Esophagus muscularis mucosa (tissue), 4 donors: ENCODE results near the gene PRAMEF17.
"Not testable (repeated sequence)": the region's sequence is repeated elsewhere in the genome, so short reads cannot be mapped to it uniquely, and the experiment has no call there.

Experiments
- CTCF ChIP-seq, 3 experiments: fragments of 200-600 bp in 2 of 3; fragments of 450-650 bp in 1 of 3; sonication (generic) in 2 of 3; IDR thresholded peaks; one replicate each; pipeline ENCODE4 v1.5.1; 2017 to 2019; ENCODE audit warnings: antibody characterized with exemption in 3 of 3, mild to moderate bottlenecking in 2 of 3, moderate library complexity in 1 of 3
- EP300 ChIP-seq: sonication (generic); formaldehyde crosslinking; IDR thresholded peaks from one replicate; pipeline ENCODE4 v1.6.1; 2017; ENCODE audit warnings: antibody characterized with exemption
- POLR2AphosphoS5 ChIP-seq, 2 donors: sonication (generic); formaldehyde crosslinking; IDR thresholded peaks; one replicate each; pipeline ENCODE4 v1.6.1; 2017; ENCODE audit warnings: antibody characterized with exemption in 2 of 2

DNA sequence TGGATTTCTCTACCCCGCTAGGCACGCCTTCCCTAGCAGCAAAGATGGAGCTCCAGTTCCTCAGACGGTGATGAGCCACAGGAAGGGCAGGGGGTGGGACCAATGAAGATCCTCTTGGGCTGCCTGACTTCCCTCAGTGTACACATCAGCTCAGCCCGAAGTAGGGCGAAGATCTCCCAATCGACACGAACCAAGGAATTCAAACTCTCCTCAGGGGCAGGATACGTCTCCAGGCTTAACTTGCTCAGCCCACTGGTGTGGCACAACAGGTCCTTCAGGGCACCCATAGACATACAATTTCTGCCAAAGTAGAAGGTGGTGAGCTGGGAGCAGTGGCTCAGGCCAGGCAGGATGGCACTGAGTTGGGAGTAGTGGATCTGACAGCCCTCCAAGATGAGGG is 46.9 kb upstream of the PRAMEF17 start:
- TF ChIP-seq CTCF (IDR thresholded peaks at IDR 0.05); POLR2AphosphoS5 (IDR thresholded peaks at IDR 0.05); EP300: not testable (repeated sequence)
